K562 (cell line): ENCODE data around the gene CERS1. TPM values are rescaled to one million over a fixed set of nuclear protein-coding genes. Genes with fewer than 3 reads are reported as not detected.
A peak's percentile ranks its signal among the peaks of the same experiment; 100 is the strongest.

ENCODE experiments used
- CUX1 ChIP-seq: fragments of 200-800 bp; sonication (Bioruptor generic); IDR thresholded peaks from 2 replicates; pipeline ENCODE4 v1.6.1; 2016; ENCODE audit warnings: missing genetic modification characterization, missing compliant biosample characterization
- KLF16 ChIP-seq: IDR thresholded peaks from 2 replicates; pipeline ENCODE4 v1.6.1; 2016; ENCODE audit warnings: antibody characterized with exemption
- LCOR ChIP-seq: sonication (generic); formaldehyde crosslinking; IDR thresholded peaks from 2 replicates; pipeline ENCODE4 v1.8.0; 2022; ENCODE audit warnings: mild to moderate bottlenecking, missing genetic modification reagents
- MLLT1 ChIP-seq, 2 experiments: fragments of 450-650 bp; IDR thresholded peaks; 2 replicates each; pipeline ENCODE4 v1.6.1; 2016
- PTBP1 ChIP-seq: fragments of 200-400 bp; formaldehyde crosslinking; IDR thresholded peaks from 2 replicates; pipeline ENCODE4 v1.6.1; 2017; ENCODE audit warnings: low read depth, low read length
- SAFB ChIP-seq: fragments of 200-400 bp; formaldehyde crosslinking; IDR thresholded peaks from 2 replicates; pipeline ENCODE4 v1.6.1; 2017; ENCODE audit warnings: low read depth, low read length, borderline replicate concordance
- SLC30A9 ChIP-seq: fragments of 250-450 bp; sonication (Bioruptor Pico); IDR thresholded peaks from 2 replicates; pipeline ENCODE4 v1.8.0; 2022; ENCODE audit warnings: mild to moderate bottlenecking, moderate library complexity
- ZBTB33 ChIP-seq: sonication (generic); formaldehyde crosslinking; IDR thresholded peaks from 2 replicates; pipeline ENCODE4 v1.8.1; 2023; ENCODE audit warnings: mild to moderate bottlenecking, missing genetic modification reagents
- ZNF165 ChIP-seq: fragments of 250-450 bp; sonication (Bioruptor Pico); IDR thresholded peaks from 2 replicates; pipeline ENCODE4 v1.4.0; 2020; ENCODE audit warnings: borderline replicate concordance
- ZNF280B ChIP-seq: fragments of 250-450 bp; sonication (Bioruptor Pico); IDR thresholded peaks from 2 replicates; pipeline ENCODE4 v1.5.1; 2021; ENCODE audit warnings: mild to moderate bottlenecking
- ZNF592 ChIP-seq: fragments of 450-650 bp; IDR thresholded peaks from 2 replicates; pipeline ENCODE4 v1.6.1; 2017; ENCODE audit warnings: antibody characterized with exemption, mild to moderate bottlenecking
- polyA plus RNA-seq, 8 experiments: library from polyadenylated mRNA; depleted of rRNA in 4 of 8; stranded (reverse) in 5 of 8; unstranded in 3 of 8; fragments of >200 nt; fragmentation: Nextera tagmentation in 2 of 8; fragmentation: Illumina TruSeq in 1 of 8; extraction: Ambion mirVana in 2 of 8; extraction: Trizol in 1 of 8; gene quantifications; 2 replicates each; pipeline versions ENCODE4 v1.2.1 to v1.2.3, GENCODE V29; 2011 to 2014; ENCODE audit warnings: inconsistent platforms in 1 of 8, missing spikeins in 1 of 8
- total RNA-seq, 7 experiments: library from RNA; depleted of rRNA in 6 of 7; stranded (reverse); fragments of >200 nt in 6 of 7; fragmentation: Illumina TruSeq in 2 of 7; extraction: Trizol in 2 of 7; gene quantifications; 2 replicates each; pipeline versions ENCODE4 v1.2.1 to v1.2.3, GENCODE V29; 2011 to 2021; ENCODE audit warnings: low replicate concordance in 1 of 7

CERS1 gene
- total and polyA plus RNA-seq, 9 of the 15 experiments (the other 6 are each of a cell fraction or from before 2014, with no cell fraction given) = 0.33 to 1.5 (median 0.86) TPM; not detected in 2

- TF ChIP-seq CUX1 (CRISPR knock-in tag) (no peak), MLLT1 (IDR thresholded peaks at IDR 0.05) (no peak), ZNF280B (CRISPR knock-in tag) (no peak), SAFB (no peak), KLF16 (no peak), SLC30A9 (CRISPR knock-in tag) (no peak), LCOR (CRISPR knock-in tag) (0 out of 2 replicates have a peak, but pooled peaks have one; percentile 49), ZNF592 (no peak), PTBP1 (no peak), ZNF165 (CRISPR knock-in tag) (no peak), ZBTB33 (CRISPR knock-in tag) (no peak; the same call in 1 of the 2 replicates)
Measured at GRCh38 chr19:18895038-18895823, 727 bp downstream of the CERS1 start (continued).
